GM13976 (cell line): Measurements from ENCODE around the gene NMNAT2.

Experiments used
- DNase-seq: peaks from one replicate; pipeline ENCODE4 v3.0.0; 2012; ENCODE audit warnings: low spot score
- CTCF ChIP-seq: IDR thresholded peaks from 2 replicates; pipeline ENCODE4 v1.5.1; 2012; ENCODE audit warnings: borderline replicate concordance, mild to moderate bottlenecking; ENCODE audit not compliant: insufficient read depth; ENCODE audit errors: extremely low read depth, missing control alignments, control extremely low read depth
- in situ Hi-C: fragments of 300-500 bp; cut with MboI; formaldehyde crosslinking; loops from one replicate; pipeline ENCODE4 v1.12.0; 2022; ENCODE audit warnings: low sequenced_read_pairs, mixed read lengths, inconsistent platforms; ENCODE audit not compliant: unreplicated experiment

Gene NMNAT2

DNA sequence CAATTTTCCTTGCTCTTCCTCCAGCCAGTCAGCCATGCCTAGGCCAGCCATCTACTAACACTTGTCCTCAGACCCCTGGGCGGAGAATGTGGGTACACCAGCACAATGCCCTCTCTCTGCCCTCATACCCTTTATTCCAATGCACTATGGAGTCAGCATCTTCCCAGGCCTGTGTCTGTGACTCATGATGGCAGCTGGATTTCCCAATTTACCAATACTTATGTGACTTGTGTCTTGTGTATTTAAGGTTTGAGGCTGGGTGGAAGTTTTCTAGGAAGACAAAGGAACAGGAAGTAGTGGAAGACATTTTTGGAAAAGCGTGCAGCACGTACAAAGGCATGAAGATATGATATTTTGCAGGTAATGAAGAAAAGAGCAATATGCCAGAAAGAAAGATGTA, 114.3 kb downstream of the NMNAT2 start:
- in situ Hi-C loops: no loop called here
- TF ChIP-seq CTCF: no peak
- no peak for DNase-seq

- no peak for DNase-seq
- in situ Hi-C loops: no loop called here
- no peak for TF ChIP-seq CTCF
Measured at GRCh38 chr1:183303323-183303645, 114.9 kb downstream of the NMNAT2 start.

GRCh38 chr1:183302452-183303322, 115.5 kb downstream of the NMNAT2 start:
- in situ Hi-C loops: no loop called here
- no peak for DNase-seq
- no peak for TF ChIP-seq CTCF

DNA sequence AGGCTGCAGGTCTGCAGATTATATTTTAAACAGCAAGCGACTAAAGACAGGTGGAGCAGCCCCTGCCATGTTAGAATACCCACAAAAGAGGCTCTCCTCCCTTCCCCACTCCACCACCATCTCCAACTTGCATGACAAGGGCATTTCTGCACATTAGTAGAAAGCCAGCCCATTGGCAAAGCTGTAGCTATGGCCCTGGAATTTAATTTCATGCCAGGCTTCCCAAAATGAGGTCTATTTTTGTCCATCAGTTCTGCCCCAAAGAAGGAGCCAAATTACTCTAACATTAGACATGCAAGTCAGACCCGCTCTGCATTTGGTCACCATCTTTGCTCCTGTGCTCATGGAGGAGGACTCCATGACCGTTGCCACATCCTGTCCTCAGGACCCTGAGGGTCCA, 116.9 kb downstream of the NMNAT2 start:
- no peak for DNase-seq
- in situ Hi-C loops: no loop called here
- TF ChIP-seq CTCF: no peak

GRCh38 chr1:183300828-183301227, 117.4 kb downstream of the NMNAT2 start:
- no peak for TF ChIP-seq CTCF
- in situ Hi-C loops: no loop called here
- no peak for DNase-seq

DNA sequence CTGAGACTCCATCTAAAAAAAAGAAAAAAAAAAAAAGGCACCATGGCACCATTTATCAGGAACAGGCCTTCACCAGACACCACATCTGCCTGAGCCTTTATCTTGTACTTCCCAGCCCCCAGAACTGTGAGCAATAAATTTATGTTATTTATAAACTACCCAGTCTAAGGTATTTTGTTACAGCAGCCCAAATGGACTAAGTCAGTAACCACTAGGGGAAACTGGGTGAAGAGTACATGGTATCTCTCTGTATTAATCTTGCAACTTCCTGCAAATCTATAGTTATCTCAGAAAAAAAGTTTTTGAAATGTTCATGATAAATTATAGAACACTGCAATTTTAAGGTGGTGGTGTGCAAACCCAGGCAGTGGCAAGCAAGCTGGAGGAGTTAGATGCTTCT, 117.8 kb downstream of the NMNAT2 start:
- no peak for TF ChIP-seq CTCF
- DNase-seq: no peak
- in situ Hi-C loops: no loop called here
